A673 (cell line): ENCODE results near the gene SEL1L3. TPM values are rescaled to one million over a fixed set of nuclear protein-coding genes. Genes with fewer than 3 reads are reported as not detected.

ENCODE experiments used
- BruUV-seq: library from RNA; stranded (reverse); fragments of 400-500 nt; replicated peaks from 2 replicates; lab custom pipeline; 2021; lab: Mats Ljungman, UMichigan
- CTCF ChIA-PET: fragments of 300-600 bp; sonication (Branson Sonifier 250); formaldehyde crosslinking; loops from one replicate; lab custom pipeline; 2022; ENCODE audit warnings: antibody characterized with exemption; lab: Charles Lee
- POLR2A ChIA-PET: fragments of 300-600 bp; sonication (Branson Sonifier 250); formaldehyde crosslinking; loops from one replicate; lab custom pipeline; 2022; ENCODE audit warnings: antibody characterized with exemption; ENCODE audit not compliant: low non-redundant PET; lab: Charles Lee
- DNase-seq: peaks from one replicate; pipeline ENCODE4 v3.0.0-alpha.2; 2015; ENCODE audit warnings: low spot score
- H3K27ac ChIP-seq: fragments of 200-600 bp; sonication (generic); 2 replicates; pipeline ENCODE4 v1.5.1; 2016; ENCODE audit warnings: mixed run types, low read depth, mild to moderate bottlenecking, mixed read lengths, antibody characterized with exemption, low read length; ENCODE audit not compliant: poor library complexity, severe bottlenecking
- H3K27me3 ChIP-seq: fragments of 200-600 bp; sonication (generic); replicated peaks from 2 replicates; pipeline ENCODE4 v1.6.1; 2017; ENCODE audit warnings: mixed run types, low read depth, mild to moderate bottlenecking, mixed read lengths, antibody characterized with exemption, low read length; ENCODE audit not compliant: insufficient read depth, poor library complexity
- H3K36me3 ChIP-seq: fragments of 200-600 bp; sonication (generic); 2 replicates; pipeline ENCODE4 v1.6.1; 2016; ENCODE audit warnings: mixed run types, mild to moderate bottlenecking, mixed read lengths, antibody characterized with exemption, low read length; ENCODE audit not compliant: insufficient read depth, poor library complexity, severe bottlenecking
- H3K4me1 ChIP-seq: fragments of 200-600 bp; sonication (generic); 2 replicates; pipeline ENCODE4 v1.6.1; 2017; ENCODE audit warnings: mixed run types, mild to moderate bottlenecking, mixed read lengths, antibody characterized with exemption, low read length; ENCODE audit not compliant: insufficient read depth, poor library complexity, severe bottlenecking
- H3K4me3 ChIP-seq: fragments of 200-600 bp; sonication (generic); 2 replicates; pipeline ENCODE4 v1.5.1; 2016; ENCODE audit warnings: low read depth, mixed run types, mild to moderate bottlenecking, mixed read lengths, low read length; ENCODE audit not compliant: poor library complexity, severe bottlenecking
- H3K9me3 ChIP-seq: fragments of 200-600 bp; sonication (generic); 2 replicates; pipeline ENCODE4 v1.6.1; 2016; ENCODE audit warnings: mixed run types, low read depth, mild to moderate bottlenecking, mixed read lengths, antibody characterized with exemption, low read length; ENCODE audit not compliant: poor library complexity, severe bottlenecking
- EZH2 ChIP-seq: fragments of 200-600 bp; sonication (generic); IDR thresholded peaks from 2 replicates; pipeline ENCODE4 v1.6.1; 2017; ENCODE audit warnings: borderline replicate concordance, low read depth, mild to moderate bottlenecking, mixed read lengths, antibody characterized with exemption, low read length; ENCODE audit not compliant: poor library complexity, severe bottlenecking
- intact Hi-C: fragments of 100-400 bp; cut with micrococcal nuclease; formaldehyde crosslinking; loops from one replicate; pipeline ENCODE4 v1.10.0; 2022; ENCODE audit not compliant: unreplicated experiment
- total RNA-seq: library from RNA; stranded (reverse); gene quantifications from 2 replicates; pipeline ENCODE4 v1.2.3, GENCODE V29; 2021
- TF ChIP-seq, protein P1 (sequence below): fragments of 300-800, 200-600 bp; sonication (generic); conservative IDR thresholded peaks from 2 replicates; pipeline ENCODE4 v1.5.1; 2017; ENCODE audit warnings: low read depth, mild to moderate bottlenecking, antibody characterized with exemption, low read length, moderate library complexity, mixed read lengths

SEL1L3 gene
- total RNA-seq, 1 experiment from 2014 or later: 40.0 TPM

- Histone ChIP-seq H3K36me3 (no peaks in the 10 kb centered on the region), H3K27me3 (no peaks in the 10 kb centered on the region), H3K4me1 (no peaks in the 10 kb centered on the region), H3K27ac (no peak overlapping the region), H3K9me3 (no peaks in the 10 kb centered on the region), H3K4me3 (no peak overlapping the region)
- no peak for DNase-seq
- intact Hi-C loops: no loop called here
- ChIA-PET POLR2A (no interaction called here), CTCF (no interaction called here)
- BruUV-seq: no TSS peak
- TF ChIP-seq EZH2: no peak
- TF ChIP-seq, protein P1, sequence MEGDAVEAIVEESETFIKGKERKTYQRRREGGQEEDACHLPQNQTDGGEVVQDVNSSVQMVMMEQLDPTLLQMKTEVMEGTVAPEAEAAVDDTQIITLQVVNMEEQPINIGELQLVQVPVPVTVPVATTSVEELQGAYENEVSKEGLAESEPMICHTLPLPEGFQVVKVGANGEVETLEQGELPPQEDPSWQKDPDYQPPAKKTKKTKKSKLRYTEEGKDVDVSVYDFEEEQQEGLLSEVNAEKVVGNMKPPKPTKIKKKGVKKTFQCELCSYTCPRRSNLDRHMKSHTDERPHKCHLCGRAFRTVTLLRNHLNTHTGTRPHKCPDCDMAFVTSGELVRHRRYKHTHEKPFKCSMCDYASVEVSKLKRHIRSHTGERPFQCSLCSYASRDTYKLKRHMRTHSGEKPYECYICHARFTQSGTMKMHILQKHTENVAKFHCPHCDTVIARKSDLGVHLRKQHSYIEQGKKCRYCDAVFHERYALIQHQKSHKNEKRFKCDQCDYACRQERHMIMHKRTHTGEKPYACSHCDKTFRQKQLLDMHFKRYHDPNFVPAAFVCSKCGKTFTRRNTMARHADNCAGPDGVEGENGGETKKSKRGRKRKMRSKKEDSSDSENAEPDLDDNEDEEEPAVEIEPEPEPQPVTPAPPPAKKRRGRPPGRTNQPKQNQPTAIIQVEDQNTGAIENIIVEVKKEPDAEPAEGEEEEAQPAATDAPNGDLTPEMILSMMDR: no peak
These were observed 35.4 kb downstream of the SEL1L3 start for GRCh38 chr4:25827373-25827772.

GRCh38 chr4:25826074-25826752 lies 36.6 kb downstream of the SEL1L3 start:
- intact Hi-C loops: no loop called here
- no peaks in the 10 kb centered on the region for H3K27me3 ChIP-seq
- no peak for DNase-seq

GRCh38 chr4:25823632-25824031 lies 39.2 kb downstream of the SEL1L3 start:
- Histone ChIP-seq H3K36me3 (peaks cover 3% of the 10 kb centered on the region), H3K4me3 (no peak overlapping the region), H3K27me3 (no peaks in the 10 kb centered on the region), H3K4me1 (no peaks in the 10 kb centered on the region), H3K27ac (no peak overlapping the region), H3K9me3 (no peaks in the 10 kb centered on the region)
- TF ChIP-seq, protein P1: no peak
- TF ChIP-seq EZH2: no peak
- ChIA-PET CTCF (no interaction called here), POLR2A (no interaction called here)
- intact Hi-C loops: no loop called here
- no TSS peak for BruUV-seq
- no peak for DNase-seq

More at GRCh38 chr4:25826074-25826752, 36.6 kb downstream of the SEL1L3 start:
- H3K4me1 ChIP-seq: no peaks in the 10 kb centered on the region
- TF ChIP-seq, protein P1: no peak
- no peak for TF ChIP-seq EZH2
- H3K36me3 ChIP-seq: no peaks in the 10 kb centered on the region
- no TSS peak for BruUV-seq
- ChIA-PET CTCF (no interaction called here), POLR2A (interaction anchor here (0.6 kb wide), 1 partner anchor 839 kb away, joined by 4 read pairs; no protein-coding TSS in a partner anchor)
- no peak overlapping the region for H3K4me3 ChIP-seq
- H3K27ac ChIP-seq: no peak overlapping the region
- H3K9me3 ChIP-seq: no peaks in the 10 kb centered on the region
